NT2/D1 (cell line): Measurements from ENCODE around the gene RIPK3.

ENCODE experiments used
- DNase-seq: peaks from one replicate; pipeline ENCODE4 v3.0.0-alpha.2; 2011; ENCODE audit warnings: low read depth, low spot score
- H3K27me3 ChIP-seq: 2 replicates; pipeline ENCODE4 v1.6.0; 2011; ENCODE audit warnings: mild to moderate bottlenecking; ENCODE audit not compliant: insufficient read length, insufficient read depth
- H3K36me3 ChIP-seq: 2 replicates; pipeline ENCODE4 v1.6.1; 2011; ENCODE audit warnings: mild to moderate bottlenecking, low read length, mixed read lengths; ENCODE audit not compliant: insufficient read depth, insufficient read length
- H3K4me1 ChIP-seq: 2 replicates; pipeline ENCODE4 v1.5.1; 2011; ENCODE audit not compliant: insufficient read depth, insufficient read length
- H3K4me3 ChIP-seq: 2 replicates; pipeline ENCODE4 v1.5.1; 2011; ENCODE audit warnings: low read depth; ENCODE audit not compliant: insufficient read length
- H3K9ac ChIP-seq: 2 replicates; pipeline ENCODE4 v1.6.0; 2011; ENCODE audit warnings: low read depth; ENCODE audit not compliant: insufficient read length
- H3K9me3 ChIP-seq: 2 replicates; pipeline ENCODE4 v1.5.1; 2011; ENCODE audit warnings: mild to moderate bottlenecking, low read length; ENCODE audit not compliant: insufficient read depth
- SUZ12 ChIP-seq: IDR thresholded peaks from 2 replicates; pipeline ENCODE4 v1.6.1; 2011; ENCODE audit not compliant: insufficient read length, insufficient read depth; ENCODE audit errors: extremely low read depth
- YY1 ChIP-seq: IDR thresholded peaks from 2 replicates; pipeline ENCODE4 v1.6.1; 2011; ENCODE audit not compliant: insufficient read length, insufficient read depth
- ZNF274 ChIP-seq: IDR thresholded peaks from 2 replicates; pipeline ENCODE4 v1.6.1; 2011; ENCODE audit warnings: mild to moderate bottlenecking, low read depth, low read length

Gene RIPK3

DNA sequence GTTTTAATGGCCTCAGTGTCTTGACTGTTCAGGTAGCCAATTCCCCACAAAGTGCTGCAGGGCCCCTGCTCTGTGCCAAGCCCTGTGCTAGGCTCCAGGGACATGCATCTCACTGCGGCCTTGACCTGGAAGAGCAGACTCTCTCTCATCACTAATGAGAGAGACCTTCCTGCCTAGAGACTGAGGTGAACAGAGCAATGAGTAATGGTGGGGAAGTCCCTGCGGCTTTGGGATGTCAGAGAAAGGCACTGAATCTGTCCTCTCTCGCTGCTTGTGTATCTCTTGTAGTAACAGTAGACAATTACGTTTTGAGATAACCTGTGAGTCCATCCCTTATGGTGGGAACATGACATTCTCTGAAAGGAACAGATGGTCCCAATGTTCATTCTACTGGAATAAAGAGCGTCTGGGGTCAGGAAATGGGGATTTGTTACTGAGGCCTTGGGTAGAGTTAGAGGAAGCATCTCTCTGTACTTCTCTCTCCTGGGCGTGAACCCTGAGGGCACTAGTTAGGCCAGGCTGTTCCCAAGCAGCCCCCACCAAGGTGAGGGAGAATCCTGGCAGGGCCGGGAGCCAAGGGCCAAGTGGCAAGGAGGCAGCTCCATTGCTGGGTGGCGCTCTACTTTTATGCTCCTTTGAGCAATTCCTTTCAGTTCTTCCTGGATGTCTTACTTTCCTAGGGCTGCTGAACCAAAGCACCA is 41.7 kb upstream of the RIPK3 start:
- Histone ChIP-seq H3K9ac (no peak overlapping the region), H3K27me3 (no peaks in the 10 kb centered on the region), H3K4me1 (peaks cover 19% of the 10 kb centered on the region), H3K4me3 (no peak overlapping the region), H3K36me3 (no peaks in the 10 kb centered on the region), H3K9me3 (no peaks in the 10 kb centered on the region)
- TF ChIP-seq ZNF274 (no peak), SUZ12 (no peak), YY1 (no peak)
- DNase-seq = no peak

DNA sequence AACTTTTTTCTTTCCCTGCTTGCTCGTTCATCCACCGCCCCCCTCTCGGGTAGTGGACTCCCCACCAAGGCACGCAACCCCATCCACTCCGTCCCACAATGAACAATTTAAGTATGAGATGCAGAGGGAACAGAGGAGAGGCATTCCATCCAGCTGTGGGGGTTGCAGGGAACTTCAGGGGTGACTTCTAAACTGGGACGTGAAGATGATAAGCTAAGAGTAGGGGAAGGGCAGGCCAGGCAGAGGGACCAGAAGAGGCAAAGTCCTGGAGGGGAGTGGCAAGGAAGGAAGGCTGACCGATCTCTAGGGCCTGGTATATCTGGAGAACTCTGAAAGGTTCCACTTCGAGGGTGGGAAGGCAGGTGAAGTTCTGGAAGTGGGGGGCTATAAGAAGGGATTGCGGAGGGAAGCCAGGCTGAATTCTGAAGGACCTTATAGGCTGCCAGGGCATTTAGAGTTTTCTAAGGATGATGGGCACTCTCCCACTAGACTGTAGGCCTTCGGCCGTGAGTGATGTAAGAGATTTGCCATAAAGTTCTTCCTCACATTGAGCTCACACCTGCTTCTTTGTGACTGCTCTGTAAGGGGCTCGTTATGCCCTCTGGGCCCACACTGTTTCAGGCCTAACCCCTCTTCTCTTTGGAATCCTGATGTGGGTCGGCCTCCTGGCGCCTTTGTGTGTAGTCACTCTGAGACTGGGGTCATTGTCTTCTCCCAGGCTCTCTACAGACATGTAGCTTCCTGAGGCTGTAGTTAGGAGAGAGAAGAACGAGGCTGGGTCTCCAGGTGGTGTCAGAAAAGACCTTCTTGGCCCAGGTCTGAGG is 40.3 kb upstream of the RIPK3 start:
- H3K4me3 ChIP-seq = no peak overlapping the region
- H3K36me3 ChIP-seq = no peaks in the 10 kb centered on the region
- no peak for TF ChIP-seq YY1
- no peak for TF ChIP-seq ZNF274
- no peak for TF ChIP-seq SUZ12
- DNase-seq = no peak
- H3K27me3 ChIP-seq = no peaks in the 10 kb centered on the region
- no peak overlapping the region for H3K9ac ChIP-seq
- H3K9me3 ChIP-seq = no peaks in the 10 kb centered on the region
- H3K4me1 ChIP-seq = peaks cover 19% of the 10 kb centered on the region

DNA sequence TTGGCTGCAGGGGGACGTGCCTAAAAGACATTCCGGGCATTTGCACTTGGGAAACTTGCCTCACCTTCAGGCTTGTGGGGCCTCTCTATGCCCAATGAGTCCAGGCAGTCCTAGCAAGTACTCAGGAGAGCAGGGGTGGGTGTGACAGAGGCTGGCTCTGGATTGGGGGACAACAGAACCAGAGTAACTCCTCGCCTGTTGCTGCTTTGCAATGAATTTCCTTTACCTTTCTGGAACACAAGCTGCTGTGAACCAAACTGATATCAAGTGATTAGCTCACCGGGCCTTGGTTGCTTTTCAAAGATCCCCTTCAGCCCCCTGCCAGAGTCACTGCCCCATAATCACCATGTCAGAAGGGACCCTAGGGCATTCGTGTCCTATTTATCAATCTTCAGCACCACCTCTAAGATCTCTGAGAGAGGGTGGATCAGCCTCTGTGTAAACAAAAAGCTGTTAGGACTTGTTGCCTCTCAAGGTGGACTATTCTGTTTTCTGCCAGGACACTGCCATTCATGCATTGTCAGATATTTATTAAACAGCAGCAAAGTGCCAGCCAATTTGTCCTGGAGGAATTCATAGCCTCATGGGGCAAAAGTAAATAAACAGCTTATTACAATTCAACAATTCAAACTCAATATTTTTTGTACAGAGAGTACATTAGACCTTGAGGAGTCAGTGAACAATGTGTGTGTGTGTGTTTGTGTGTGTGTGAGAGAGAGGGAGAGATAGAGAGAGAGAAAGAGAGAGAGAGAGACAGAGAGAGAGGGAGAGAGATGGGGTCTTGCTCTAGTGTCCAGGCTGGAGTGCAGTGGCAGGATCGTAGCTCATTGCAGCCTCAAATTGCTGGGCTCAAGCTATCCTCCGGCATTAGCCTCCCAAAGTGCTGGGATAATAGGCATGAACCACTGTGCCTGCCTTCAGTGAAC is 39.5 kb upstream of the RIPK3 start:
- H3K4me1 ChIP-seq = peaks cover 19% of the 10 kb centered on the region
- no peaks in the 10 kb centered on the region for H3K9me3 ChIP-seq
- no peaks in the 10 kb centered on the region for H3K36me3 ChIP-seq
- no peak for TF ChIP-seq SUZ12
- no peak overlapping the region for H3K9ac ChIP-seq
- no peaks in the 10 kb centered on the region for H3K27me3 ChIP-seq
- H3K4me3 ChIP-seq = no peak overlapping the region
- DNase-seq = no peak

DNA sequence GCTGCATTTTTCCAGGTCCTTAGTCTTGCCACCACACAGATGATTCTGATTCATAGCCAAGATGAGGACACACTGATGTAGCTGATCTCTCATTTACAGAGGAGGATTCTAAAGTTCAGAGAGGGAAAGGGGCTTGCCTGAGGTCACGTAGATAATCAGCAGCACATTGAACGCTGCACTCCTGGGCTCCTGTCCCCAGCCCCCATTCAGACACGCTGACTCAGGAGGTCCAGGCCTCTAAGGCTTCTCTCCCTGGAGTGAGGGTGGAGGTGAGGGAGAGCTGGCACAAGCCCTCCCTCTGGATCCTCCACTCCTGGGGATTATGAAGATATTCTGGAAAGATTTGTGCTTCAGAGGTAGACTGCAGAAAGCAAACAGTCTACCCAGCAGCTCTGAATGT is 38.5 kb upstream of the RIPK3 start:
- H3K27me3 ChIP-seq = no peaks in the 10 kb centered on the region
- TF ChIP-seq SUZ12 (no peak), ZNF274 (no peak), YY1 (no peak)
- peaks cover 19% of the 10 kb centered on the region for H3K4me1 ChIP-seq
- H3K36me3 ChIP-seq = peaks cover 7% of the 10 kb centered on the region
- no peaks in the 10 kb centered on the region for H3K9me3 ChIP-seq
- DNase-seq = no peak
- no peak overlapping the region for H3K4me3 ChIP-seq
- H3K9ac ChIP-seq = no peak overlapping the region

DNA sequence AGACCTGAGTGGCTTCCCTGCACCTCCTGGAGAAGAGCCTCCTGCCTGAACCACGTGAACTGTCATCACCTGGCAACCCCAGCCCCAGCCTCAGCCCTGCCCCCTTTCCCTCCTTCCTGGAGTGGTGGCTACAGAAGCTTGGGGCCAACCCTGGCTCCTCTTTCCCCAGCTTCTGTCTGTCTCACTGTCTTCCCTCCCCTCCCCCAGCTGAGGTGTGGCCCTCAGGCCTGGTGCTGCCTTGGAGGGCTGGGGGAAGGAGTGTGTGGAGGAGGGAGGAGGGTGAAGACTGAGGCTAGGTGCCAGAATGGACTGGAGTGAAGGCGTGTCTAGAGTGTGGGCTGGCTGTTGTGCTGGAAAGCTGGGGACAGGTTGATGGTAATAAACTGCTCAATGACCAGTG is 37.9 kb upstream of the RIPK3 start:
- TF ChIP-seq YY1 (no peak), SUZ12 (no peak), ZNF274 (no peak)
- Histone ChIP-seq H3K27me3 (no peaks in the 10 kb centered on the region), H3K4me1 (peaks cover 19% of the 10 kb centered on the region), H3K9ac (no peak overlapping the region), H3K36me3 (peaks cover 12% of the 10 kb centered on the region), H3K4me3 (no peak overlapping the region), H3K9me3 (no peaks in the 10 kb centered on the region)
- DNase-seq = no peak

DNA sequence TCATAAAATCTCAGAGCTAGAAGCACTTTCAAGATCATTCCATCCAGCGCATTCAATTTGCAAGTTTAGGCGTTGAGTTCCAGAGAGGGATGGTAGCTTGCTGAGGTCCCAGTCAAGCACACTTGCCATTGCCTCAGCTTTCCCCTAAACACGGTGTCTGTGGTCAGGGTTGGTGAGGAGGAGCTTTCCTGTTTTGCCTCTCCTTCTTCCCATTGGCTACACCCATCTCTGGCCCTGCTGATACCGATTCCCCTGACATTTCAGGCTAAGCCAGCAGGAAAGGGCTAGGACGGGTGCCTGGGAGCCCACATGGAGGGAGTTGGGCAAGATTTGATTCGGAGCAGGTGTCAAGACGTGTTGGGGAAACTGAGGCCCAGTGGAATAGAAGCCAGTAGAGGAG is 37.3 kb upstream of the RIPK3 start:
- no peak overlapping the region for H3K4me3 ChIP-seq
- TF ChIP-seq ZNF274 (no peak), SUZ12 (no peak), YY1 (no peak)

More for the DNA sequence above, 37.3 kb upstream of the RIPK3 start:
- peaks cover 19% of the 10 kb centered on the region for H3K4me1 ChIP-seq
- H3K9ac ChIP-seq = no peak overlapping the region
- H3K27me3 ChIP-seq = no peaks in the 10 kb centered on the region
- peaks cover 15% of the 10 kb centered on the region for H3K36me3 ChIP-seq
- no peaks in the 10 kb centered on the region for H3K9me3 ChIP-seq
- DNase-seq = no peak
